Ovary (tissue), 10 donors: ENCODE data around the gene ZC3H14. TPM values are rescaled to one million over a fixed set of nuclear protein-coding genes. Genes with fewer than 3 reads are reported as not detected.

Experiments
- DNase-seq, 5 donors: peaks; one replicate each; pipeline ENCODE4 v3.0.0-alpha.2; 2019 to 2020
- H3K27ac ChIP-seq, 2 donors: fragments of 200-600 bp; one replicate each; pipeline versions ENCODE4 v1.5.1 to v1.8.0; 2019 to 2022
- H3K27me3 ChIP-seq: fragments of 200-600 bp; one replicate; pipeline ENCODE4 v1.8.0; 2022
- H3K36me3 ChIP-seq: fragments of 200-600 bp; sonication (generic); one replicate; pipeline ENCODE4 v1.5.1; 2019
- H3K4me1 ChIP-seq: one replicate; pipeline ENCODE4 v1.8.1; 2013; ENCODE audit warnings: mild to moderate bottlenecking, moderate library complexity; ENCODE audit not compliant: insufficient read depth
- H3K4me3 ChIP-seq: fragments of 200-600 bp; sonication (generic); one replicate; pipeline ENCODE4 v1.5.1; 2017
- H3K9me3 ChIP-seq, 2 donors: fragments of 200-600 bp in 1 of 2; sonication (generic) in 1 of 2; one replicate each; pipeline versions ENCODE4 v1.5.1 to v1.8.1; 2013 to 2019; ENCODE audit warnings: mild to moderate bottlenecking in 1 of 2, moderate library complexity in 1 of 2
- EP300 ChIP-seq: sonication (generic); formaldehyde crosslinking; IDR thresholded peaks from one replicate; pipeline ENCODE4 v1.6.1; 2017; ENCODE audit warnings: antibody characterized with exemption
- POLR2A ChIP-seq: fragments of 450-650 bp; IDR thresholded peaks from one replicate; pipeline ENCODE4 v1.6.1; 2017; ENCODE audit warnings: antibody characterized with exemption, mild to moderate bottlenecking, moderate library complexity
- WGBS, 3 donors: extraction: QIAGEN DNeasy Blood & Tissue Kit in 1 of 3; methylation state at CpG; one replicate each; pipeline versions ENCODE4 v1.1.5 to v1.1.7; 2013 to 2017; 5-methylcytosine and 5-hydroxymethylcytosine counted together
- intact Hi-C, 4 donors: fragments of 100-400 bp; cut with DNase I; formaldehyde crosslinking; loops; one replicate each; pipeline versions ENCODE4 v1.11.0 to v1.15.1; 2022 to 2023
- long read RNA-seq, 3 donors: library from polyadenylated mRNA in 2 of 3; unstranded in 2 of 3; transcript quantifications; one replicate each; pipeline ENCODE4 v2.0.0 and lab custom pipeline, GENCODE V29; 2021 to 2026
- polyA plus RNA-seq, 2 donors: library from polyadenylated mRNA; stranded (reverse); fragments of 200-250 nt in 1 of 2; fragments of 350-450 nt in 1 of 2; fragmentation: Illumina TruSeq in 1 of 2; extraction: RNeasy Lipid Tissue Mini Kit (QIAGEN cat#74804) in 1 of 2; gene quantifications; one replicate each; pipeline ENCODE4 v1.2.3, GENCODE V29; 2013 to 2014
- total RNA-seq, 7 donors: library from RNA; depleted of rRNA in 2 of 7; stranded (reverse); fragments of >200 nt in 2 of 7; fragmentation: NEBNext Ultra II Directional in 3 of 7; extraction: Animal tissue kit (Norgen Biotek cat#: 25700) in 3 of 7; gene quantifications; one replicate each; pipeline versions ENCODE4 v1.1.0 to v1.2.4, GENCODE V29; 2016 to 2023
- TF ChIP-seq, protein P1 (sequence below), 3 donors: fragments of 450-650 bp in 2 of 3; fragments of 200-600 bp in 1 of 3; IDR thresholded peaks; one replicate each; pipeline versions ENCODE4 v1.5.1 to v1.8.0; 2016 to 2022; ENCODE audit warnings: antibody characterized with exemption in 3 of 3, mild to moderate bottlenecking in 1 of 3
- donor health status: DM: no; HTN: no; CAD: no; lungs with moderate emphysema.
- donor health status: DM: no; HTN: no; CAD: no.
- donor health status: Bipolar disorder and iron deficiency.
- donor health status: DM: yes; HTN: yes; CAD: no.
- donor health status: DM: no; HTN: no; CAD: no.
- donor health status: DM: yes; HTN: yes; CAD: no.

ZC3H14 gene
- total RNA-seq (10 to 100 TPM; 50.4 to 63.2 (median 57.1) TPM), polyA plus RNA-seq (10 to 100 TPM; 30.2 to 61.7 TPM)
- long read RNA-seq, donor 1, full-length matches to known transcripts: 34 of 119 reads
- long read RNA-seq, donor 1, partial matches to known transcripts: 24 of 119 reads
- long read RNA-seq, donor 1, other reads (novel, unspliced or antisense): 61 of 119 reads
- long read RNA-seq, donor 2, full-length matches to known transcripts: 18 of 46 reads
- long read RNA-seq, donor 2, partial matches to known transcripts: 22 of 46 reads
- long read RNA-seq, donor 2, other reads (novel, unspliced or antisense): 6 of 46 reads
- long read RNA-seq, donor 3, full-length matches to known transcripts: 51 of 119 reads
- long read RNA-seq, donor 3, partial matches to known transcripts: 7 of 119 reads
- long read RNA-seq, donor 3, other reads (novel, unspliced or antisense): 61 of 119 reads

DNA sequence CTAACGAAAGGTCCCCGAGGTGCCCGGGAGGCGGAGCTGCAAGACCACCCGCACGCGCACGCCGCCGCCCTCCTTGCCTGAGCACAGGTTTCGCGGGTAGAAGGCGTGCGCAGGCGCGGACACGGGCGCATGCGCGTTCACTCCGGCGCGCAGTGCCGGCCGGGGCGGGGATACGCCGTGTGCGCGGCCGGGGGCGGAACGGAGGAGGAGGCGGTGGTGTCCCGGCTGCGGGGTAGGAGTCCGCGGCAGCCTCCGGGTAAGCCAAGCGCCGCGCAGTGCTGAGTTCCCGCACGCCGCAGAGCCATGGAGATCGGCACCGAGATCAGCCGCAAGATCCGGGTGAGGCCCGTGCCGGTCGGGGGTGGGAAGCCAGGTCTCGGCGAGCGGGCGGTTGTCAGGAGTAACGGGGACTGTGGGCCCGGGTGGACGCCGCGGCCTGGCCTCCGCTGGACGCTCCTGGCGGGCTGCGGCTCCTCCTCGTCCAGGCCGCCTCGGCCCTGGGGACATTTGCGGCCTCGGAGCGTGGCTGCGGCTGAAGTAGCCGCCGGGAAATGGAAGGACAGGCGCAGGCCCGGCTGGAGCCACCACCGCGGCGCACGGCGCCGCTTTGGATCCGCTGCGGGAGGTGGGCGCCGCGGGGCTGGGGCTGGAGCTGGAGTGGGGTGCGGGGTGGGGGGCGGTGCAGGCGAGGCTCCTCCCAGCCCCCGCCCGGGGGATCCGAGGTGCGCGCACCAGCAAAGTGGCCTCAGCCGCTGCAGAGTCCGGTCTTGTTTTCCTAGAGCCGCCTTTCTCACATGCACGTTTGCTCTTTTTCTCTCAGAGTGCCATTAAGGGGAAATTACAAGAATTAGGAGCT, at the start of gene ZC3H14:
TSS of gene ZC3H14 (plus strand) at position 207 of the 856 bp plus-strand sequence. CDS start at position 304, 97 bp downstream.
- H3K36me3 ChIP-seq: no peaks in the 10 kb centered on the region
- H3K4me1 ChIP-seq: peaks cover 1% of the 10 kb centered on the region
- no peak for TF ChIP-seq EP300
- peak; percentile 64 for TF ChIP-seq POLR2A
- TF ChIP-seq, protein P1, sequence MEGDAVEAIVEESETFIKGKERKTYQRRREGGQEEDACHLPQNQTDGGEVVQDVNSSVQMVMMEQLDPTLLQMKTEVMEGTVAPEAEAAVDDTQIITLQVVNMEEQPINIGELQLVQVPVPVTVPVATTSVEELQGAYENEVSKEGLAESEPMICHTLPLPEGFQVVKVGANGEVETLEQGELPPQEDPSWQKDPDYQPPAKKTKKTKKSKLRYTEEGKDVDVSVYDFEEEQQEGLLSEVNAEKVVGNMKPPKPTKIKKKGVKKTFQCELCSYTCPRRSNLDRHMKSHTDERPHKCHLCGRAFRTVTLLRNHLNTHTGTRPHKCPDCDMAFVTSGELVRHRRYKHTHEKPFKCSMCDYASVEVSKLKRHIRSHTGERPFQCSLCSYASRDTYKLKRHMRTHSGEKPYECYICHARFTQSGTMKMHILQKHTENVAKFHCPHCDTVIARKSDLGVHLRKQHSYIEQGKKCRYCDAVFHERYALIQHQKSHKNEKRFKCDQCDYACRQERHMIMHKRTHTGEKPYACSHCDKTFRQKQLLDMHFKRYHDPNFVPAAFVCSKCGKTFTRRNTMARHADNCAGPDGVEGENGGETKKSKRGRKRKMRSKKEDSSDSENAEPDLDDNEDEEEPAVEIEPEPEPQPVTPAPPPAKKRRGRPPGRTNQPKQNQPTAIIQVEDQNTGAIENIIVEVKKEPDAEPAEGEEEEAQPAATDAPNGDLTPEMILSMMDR (IDR thresholded peaks at IDR 0.05): peak in 1 of 3 donors; percentile 11
- H3K27me3 ChIP-seq: no peaks in the 10 kb centered on the region
- intact Hi-C loops: loop anchor here in 1 of 4 donors (5.0 kb wide), 1 partner anchor 71 kb away; no protein-coding TSS in a partner anchor
- 0 to 1% (median 1%) methylated on average over 67 to 99 of the region's 99 CpGs for WGBS, 3 donors
- DNase-seq: peak; percentile 81 to 91 (median 85)
- peak within 1 kb of the TSS; percentile 64 to 89 for H3K27ac ChIP-seq
- H3K9me3 ChIP-seq: no peaks in the 10 kb centered on the region
- H3K4me3 ChIP-seq: peak within 1 kb of the TSS; percentile 83

DNA sequence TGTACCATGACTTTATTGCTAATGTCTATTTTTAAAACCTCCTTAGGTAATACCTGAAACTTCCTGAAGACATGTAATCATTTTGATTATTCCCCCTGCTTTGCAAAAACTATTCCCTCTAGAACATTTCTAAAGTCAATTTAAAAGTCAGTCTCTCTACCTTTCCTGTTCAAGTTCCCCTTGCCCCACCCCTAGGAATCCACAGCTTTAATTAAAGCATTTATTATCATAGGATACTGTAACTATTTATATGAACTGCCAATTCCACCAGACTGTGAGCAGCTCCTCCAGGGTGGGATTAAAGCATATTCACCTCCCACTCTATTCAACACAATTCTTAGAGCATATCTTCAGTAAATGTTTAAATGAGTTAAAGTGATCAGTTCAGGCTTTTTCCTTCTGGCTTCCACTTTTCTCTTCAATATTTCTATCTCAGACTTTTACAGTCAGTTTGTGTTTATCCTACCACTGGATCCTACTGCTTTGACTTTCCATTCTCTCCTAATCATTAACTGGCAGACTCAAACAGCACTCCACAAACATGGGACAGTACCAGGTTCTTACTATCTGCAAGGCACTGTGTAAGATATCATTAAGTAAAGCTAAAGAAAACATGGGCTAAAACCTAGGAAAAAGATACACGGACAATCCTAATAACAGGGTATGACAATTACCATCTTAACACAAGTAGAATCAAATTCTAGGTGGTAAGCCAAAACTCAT, 47.2 kb upstream of the ZC3H14 start:
- no peak overlapping the region for H3K27ac ChIP-seq
- TF ChIP-seq EP300 (no peak), POLR2A (no peak)
- TF ChIP-seq, protein P1 (IDR thresholded peaks at IDR 0.05): no peak
- no peaks in the 10 kb centered on the region for H3K9me3 ChIP-seq
- H3K4me3 ChIP-seq: no peak overlapping the region
- H3K36me3 ChIP-seq: no peaks in the 10 kb centered on the region
- WGBS, 3 donors: 38 to 76% (median 44%) methylated on average over 1 of the region's 1 CpG
- H3K4me1 ChIP-seq: no peaks in the 10 kb centered on the region
- H3K27me3 ChIP-seq: no peaks in the 10 kb centered on the region
- DNase-seq: no peak
- intact Hi-C loops: no loop called here

GRCh38 chr14:88516861-88517357, 45.9 kb upstream of the ZC3H14 start:
- no peaks in the 10 kb centered on the region for H3K9me3 ChIP-seq
- intact Hi-C loops: no loop called here
- TF ChIP-seq, protein P1 (IDR thresholded peaks at IDR 0.05): no peak
- TF ChIP-seq EP300: no peak
- no peak for TF ChIP-seq POLR2A
- H3K36me3 ChIP-seq: no peaks in the 10 kb centered on the region
- no peaks in the 10 kb centered on the region for H3K4me1 ChIP-seq
- no peak overlapping the region for H3K4me3 ChIP-seq
- 35 to 49% (median 42%) methylated on average over 7 of the region's 7 CpGs for WGBS, 3 donors
- no peak overlapping the region for H3K27ac ChIP-seq
- no peak for DNase-seq
- H3K27me3 ChIP-seq: no peaks in the 10 kb centered on the region
